HCT116 (cell line): ENCODE data around the gene OTOA. TPM values are rescaled to one million over a fixed set of nuclear protein-coding genes. Genes with fewer than 3 reads are reported as not detected.

Source experiments
- ATAC-seq: fragments of 200-7000 bp; cut with Tn5 transposase; 2 replicates; pipeline ENCODE4 v1.9.1; 2020; ENCODE audit warnings: mild to moderate bottlenecking, moderate library complexity
- BruUV-seq: library from RNA; stranded (reverse); fragments of 400-500 nt; replicated peaks from 2 replicates; lab custom pipeline; 2021; lab: Mats Ljungman, UMichigan
- CTCF ChIA-PET: fragments of 300-600 bp; sonication (Branson Sonifier 250); formaldehyde crosslinking; loops from one replicate; lab custom pipeline; 2021; ENCODE audit warnings: antibody characterized with exemption; lab: Charles Lee
- POLR2A ChIA-PET: fragments of 300-600, 350-600 bp; sonication (Branson Sonifier 250); formaldehyde crosslinking; loops from one replicate; lab custom pipeline; 2021; ENCODE audit warnings: antibody characterized with exemption; lab: Charles Lee
- RAD21 ChIA-PET, 2 experiments: fragments of 300-600 bp; sonication (Branson Sonifier 250); formaldehyde crosslinking; loops; one replicate each; lab custom pipeline; 2023; ENCODE audit warnings: low total read pairs in 2 of 2; ENCODE audit not compliant: uncharacterized antibody in 2 of 2, unreplicated experiment in 2 of 2, low non-redundant PET in 1 of 2; lab: Charles Lee
- DNase-seq: peaks from one replicate; pipeline ENCODE4 v3.0.0-alpha.2; 2010; ENCODE audit warnings: low read depth, low spot score
- H2AFZ ChIP-seq: fragments of 200-600 bp; shearing (Covaris generic), sonication (generic); 2 replicates; pipeline ENCODE4 v1.6.1; 2017; ENCODE audit warnings: low read depth, mixed run types, mixed read lengths, antibody characterized with exemption, low read length; ENCODE audit not compliant: poor library complexity, severe bottlenecking
- H3K27ac ChIP-seq: 2 replicates; pipeline ENCODE4 v1.5.1; 2012; ENCODE audit warnings: low read depth, low read length
- H3K27me3 ChIP-seq: fragments of 200-600 bp; sonication (generic); 2 replicates; pipeline ENCODE4 v1.6.1; 2016; ENCODE audit warnings: mixed run types, low read length, mixed read lengths; ENCODE audit not compliant: insufficient read depth
- H3K36me3 ChIP-seq, 2 experiments: fragments of 200-500 bp in 1 of 2; fragments of 200-600 bp in 1 of 2; sonication (Bioruptor generic) in 1 of 2; sonication (generic) in 1 of 2; 2 replicates each; pipeline versions ENCODE4 v1.5.1 to v1.6.1; 2014 to 2016; ENCODE audit warnings: low read length in 2 of 2, inconsistent platforms in 1 of 2, mixed read lengths in 1 of 2, mixed run types in 1 of 2; ENCODE audit not compliant: insufficient read depth in 2 of 2, control insufficient read depth in 1 of 2
- H3K4me1 ChIP-seq, 2 experiments: fragments of 200-600 bp in 1 of 2; sonication (generic) in 1 of 2; 2 replicates each; pipeline versions ENCODE4 v1.5.1 to v1.6.1; 2012 to 2017; ENCODE audit warnings: low read length in 2 of 2, inconsistent platforms in 1 of 2, mild to moderate bottlenecking in 1 of 2, mixed read lengths in 1 of 2, mixed run types in 1 of 2, moderate library complexity in 1 of 2; ENCODE audit not compliant: insufficient read depth in 2 of 2, control insufficient read depth in 1 of 2
- H3K4me2 ChIP-seq: fragments of 200-600 bp; sonication (generic); 2 replicates; pipeline ENCODE4 v1.6.1; 2017; ENCODE audit warnings: mixed run types, low read length, mixed read lengths
- H3K4me3 ChIP-seq, 2 experiments: fragments of 200-600 bp in 1 of 2; sonication (generic) in 1 of 2; replicated peaks in 1 of 2; 2 replicates each; pipeline ENCODE4 v1.5.1; 2011 to 2016; ENCODE audit warnings: low read length in 2 of 2, control low read depth in 1 of 2, low read depth in 1 of 2, mild to moderate bottlenecking in 1 of 2, mixed read lengths in 1 of 2, mixed run types in 1 of 2
- H3K79me2 ChIP-seq: fragments of 200-600 bp; sonication (generic); 2 replicates; pipeline ENCODE4 v1.6.1; 2017; ENCODE audit warnings: mild to moderate bottlenecking, mixed run types, low read length, moderate library complexity, mixed read lengths; ENCODE audit not compliant: insufficient read depth
- H3K9ac ChIP-seq: fragments of 200-600 bp; sonication (generic); 2 replicates; pipeline ENCODE4 v1.6.1; 2016; ENCODE audit warnings: low read length, mixed read lengths
- H3K9me2 ChIP-seq: fragments of 200-600 bp; sonication (generic), shearing (Covaris generic); 2 replicates; pipeline ENCODE4 v1.6.1; 2017; ENCODE audit warnings: mixed run types, mild to moderate bottlenecking, moderate library complexity; ENCODE audit not compliant: insufficient read depth
- H3K9me3 ChIP-seq, 2 experiments: fragments of 200-500 bp in 1 of 2; fragments of 200-600 bp in 1 of 2; sonication (Bioruptor generic) in 1 of 2; sonication (generic) in 1 of 2; 2 replicates each; pipeline ENCODE4 v1.6.1; 2014 to 2017; ENCODE audit warnings: low read length in 2 of 2, mixed read lengths in 2 of 2, inconsistent platforms in 1 of 2, low read depth in 1 of 2, mild to moderate bottlenecking in 1 of 2, mixed run types in 1 of 2, moderate library complexity in 1 of 2; ENCODE audit not compliant: control insufficient read depth in 1 of 2, insufficient read depth in 1 of 2
- H4K20me1 ChIP-seq: fragments of 200-600 bp; sonication (generic), shearing (Covaris generic); 2 replicates; pipeline ENCODE4 v1.6.1; 2017; ENCODE audit warnings: mixed run types, mild to moderate bottlenecking, moderate library complexity; ENCODE audit not compliant: insufficient read depth
- CBX3 ChIP-seq: IDR thresholded peaks from 2 replicates; pipeline ENCODE4 v1.6.1; 2012; ENCODE audit warnings: low read depth
- CEBPB ChIP-seq: IDR thresholded peaks from 2 replicates; pipeline ENCODE4 v1.6.1; 2012; ENCODE audit warnings: low read depth
- CTCF ChIP-seq, 3 experiments: fragments of 200-600 bp in 1 of 3; sonication (generic) in 1 of 3; IDR thresholded peaks in 2 of 3; conservative IDR thresholded peaks in 1 of 3; 2 replicates each; pipeline ENCODE4 v1.5.1; 2012 to 2017; ENCODE audit warnings: low read depth in 2 of 3, low read length in 2 of 3, antibody characterized with exemption in 1 of 3, borderline replicate concordance in 1 of 3, control low read depth in 1 of 3, mild to moderate bottlenecking in 1 of 3, mixed read lengths in 1 of 3, mixed run types in 1 of 3, moderate library complexity in 1 of 3; ENCODE audit not compliant: insufficient read depth in 1 of 3
- EGR1 ChIP-seq: IDR thresholded peaks from 2 replicates; pipeline ENCODE4 v1.6.1; 2012; ENCODE audit warnings: low read depth
- ELF1 ChIP-seq: IDR thresholded peaks from 2 replicates; pipeline ENCODE4 v1.6.1; 2012; ENCODE audit warnings: low read depth, borderline replicate concordance
- EZH2phosphoT487 ChIP-seq: fragments of 200-600 bp; IDR thresholded peaks from 2 replicates; pipeline ENCODE4 v1.6.1; 2018; ENCODE audit warnings: antibody characterized with exemption, borderline replicate concordance
- JUND ChIP-seq: IDR thresholded peaks from 2 replicates; pipeline ENCODE4 v1.6.1; 2012
- MAX ChIP-seq: IDR thresholded peaks from 2 replicates; pipeline ENCODE4 v1.6.1; 2012
- POLR2A ChIP-seq: IDR thresholded peaks from 2 replicates; pipeline ENCODE4 v1.7.0; 2011; ENCODE audit warnings: borderline replicate concordance; ENCODE audit not compliant: insufficient read depth, insufficient read length; ENCODE audit errors: extremely low read depth
- POLR2AphosphoS5 ChIP-seq: IDR thresholded peaks from 2 replicates; pipeline ENCODE4 v1.6.1; 2011; ENCODE audit warnings: mild to moderate bottlenecking, low read depth, low read length, moderate library complexity
- RAD21 ChIP-seq: IDR thresholded peaks from 2 replicates; pipeline ENCODE4 v1.6.1; 2012; ENCODE audit warnings: low read depth, mild to moderate bottlenecking
- REST ChIP-seq: IDR thresholded peaks from 2 replicates; pipeline ENCODE4 v1.6.1; 2012; ENCODE audit warnings: low read depth
- SRF ChIP-seq: IDR thresholded peaks from 2 replicates; pipeline ENCODE4 v1.6.1; 2012; ENCODE audit warnings: low read depth
- ZFX ChIP-seq: fragments of 450-650 bp; IDR thresholded peaks from 2 replicates; pipeline ENCODE4 v1.6.1; 2017
- ZNF274 ChIP-seq: fragments of 200-500 bp; sonication (Bioruptor generic); IDR thresholded peaks from 2 replicates; pipeline ENCODE4 v1.6.1; 2014; ENCODE audit warnings: mild to moderate bottlenecking, low read depth, low read length, inconsistent platforms
- intact Hi-C: fragments of 100-400 bp; cut with micrococcal nuclease; formaldehyde crosslinking; loops from 2 replicates; pipeline ENCODE4 v1.10.0; 2022
- total RNA-seq: library from RNA; stranded (reverse); gene quantifications from one replicate; pipeline ENCODE4 v1.2.1, GENCODE V29; 2021; ENCODE audit not compliant: unreplicated experiment

OTOA gene
- total RNA-seq, 1 experiment from 2014 or later, result not detected

GRCh38 chr16:21698169-21699032 lies 34.6 kb downstream of the OTOA start:
- H3K4me3 ChIP-seq, result no peak overlapping the region
- TF ChIP-seq EZH2phosphoT487 (no peak), ELF1 (no peak), EGR1 (no peak), POLR2AphosphoS5 (no peak), ZNF274 (no peak), CBX3 (no peak), SRF (no peak), ZFX (no peak), REST (no peak), MAX (no peak), JUND (no peak), POLR2A (no peak), RAD21 (no peak), CTCF (IDR thresholded peaks at IDR 0.05 in 2 of 3, conservative IDR thresholded peaks at IDR 0.05 in 1 of 3; ENCODE audit: borderline replicate concordance in 1 of 3, insufficient read depth in 1 of 3, low read depth in 2 of 3, low read length in 2 of 3) (no peak), CEBPB (no peak)
- TF ChIP-seq, all 23 proteins: peak for 0
- H3K79me2 ChIP-seq, result no peaks in the 10 kb centered on the region

More at GRCh38 chr16:21698169-21699032, 34.6 kb downstream of the OTOA start:
- Histone ChIP-seq H3K4me2 (no peak overlapping the region), H3K9me3 (no peaks in the 10 kb centered on the region), H3K27ac (no peak overlapping the region), H2AFZ (no peak overlapping the region), H3K36me3 (no peaks in the 10 kb centered on the region), H3K27me3 (no peaks in the 10 kb centered on the region), H3K9ac (no peak overlapping the region), H4K20me1 (no peaks in the 10 kb centered on the region), H3K9me2 (no peaks in the 10 kb centered on the region), H3K4me1 (no peaks in the 10 kb centered on the region)
- RAD21 ChIA-PET, result no interaction called here
- BruUV-seq, result no TSS peak
- CTCF ChIA-PET, result no interaction called here
- POLR2A ChIA-PET, result no interaction called here
- intact Hi-C loops, result no loop called here
- no peak for ATAC-seq
- DNase-seq, result no peak
